Skin epidermis (tissue), 12 donors: ENCODE results near the gene PIEZO1.
A peak's percentile ranks its signal among the peaks of the same experiment; 100 is the strongest.

Source experiments
- H3K27ac ChIP-seq, 21 experiments: fragments of 200-600 bp; sonication (generic) in 11 of 21; one replicate each; pipeline ENCODE4 v1.5.0; 2020; ENCODE audit warnings: mild to moderate bottlenecking in 3 of 21, inconsistent platforms in 2 of 21, moderate library complexity in 2 of 21
- H3K4me3 ChIP-seq, 7 experiments: fragments of 200-600 bp; sonication (generic) in 2 of 7; one replicate each; pipeline ENCODE4 v1.5.0; 2020; ENCODE audit warnings: inconsistent platforms in 2 of 7, mild to moderate bottlenecking in 2 of 7, moderate library complexity in 1 of 7

The PIEZO1 gene

GRCh38 chr16:88713568-88714419, 71.2 kb downstream of the PIEZO1 start:
- H3K4me3 ChIP-seq: no peak overlapping the region

GRCh38 chr16:88713054-88713453, 72.0 kb downstream of the PIEZO1 start:
- Histone ChIP-seq H3K27ac (no peak overlapping the region), H3K4me3 (no peak overlapping the region)

More at GRCh38 chr16:88713568-88714419, 71.2 kb downstream of the PIEZO1 start:
- no peak overlapping the region for H3K27ac ChIP-seq

GRCh38 chr16:88712362-88712979, 72.5 kb downstream of the PIEZO1 start:
- Histone ChIP-seq H3K4me3 (no peak overlapping the region), H3K27ac (no peak overlapping the region)

GRCh38 chr16:88711750-88712340, 73.2 kb downstream of the PIEZO1 start:
- Histone ChIP-seq H3K27ac (no peak overlapping the region), H3K4me3 (no peak overlapping the region)

- H3K4me3 ChIP-seq: no peak overlapping the region
- no peak overlapping the region for H3K27ac ChIP-seq
Observed at GRCh38 chr16:88710556-88710955, 74.5 kb downstream of the PIEZO1 start.

- Histone ChIP-seq H3K27ac (peak overlapping the region in 19 of 21 experiments; percentile 67 to 98 (median 90)), H3K4me3 (peak overlapping the region; percentile 73 to 100 (median 88))
Observed at GRCh38 chr16:88706965-88707826, 77.8 kb downstream of the PIEZO1 start.

- peak within 1 kb of the TSS; percentile 46 to 98 (median 90) for H3K27ac ChIP-seq
- H3K4me3 ChIP-seq: peak within 1 kb of the TSS; percentile 73 to 100 (median 88)
Observed at GRCh38 chr16:88706229-88706964, 78.6 kb downstream of the PIEZO1 start, which contains the start of the genes CTU2 and RNF166. Gene CTU2, plus strand, starts transcription at chr16:88706503. Its CDS starts 28 bp downstream, at chr16:88706531. Gene RNF166, minus strand, starts transcription at chr16:88706408. Its CDS starts 83 bp downstream, at chr16:88706325.

DNA sequence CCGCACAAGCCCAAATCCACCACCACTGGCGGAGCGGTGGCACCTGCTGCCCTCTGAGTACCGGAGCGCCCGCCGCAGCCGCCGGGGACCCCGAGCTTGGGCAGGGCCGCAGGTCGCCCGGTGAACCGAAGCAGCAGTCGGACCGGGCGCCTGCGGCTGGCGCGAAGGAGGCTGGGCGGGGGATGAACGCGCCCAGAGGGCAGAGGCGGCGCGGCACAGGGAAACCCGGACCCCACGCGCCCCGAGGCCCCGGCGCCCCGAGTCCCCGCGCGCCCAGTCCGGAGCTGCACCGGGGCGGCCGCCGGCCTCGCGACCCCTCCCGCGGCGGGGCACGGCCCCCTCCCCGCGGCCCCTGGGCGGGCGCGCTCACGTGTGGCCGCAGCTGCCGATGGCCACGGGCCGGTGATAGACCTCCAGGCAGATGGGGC, 79.2 kb downstream of the PIEZO1 start:
- H3K4me3 ChIP-seq: peak overlapping the region; percentile 73 to 100 (median 88)
- peak overlapping the region; percentile 46 to 98 (median 90) for H3K27ac ChIP-seq

GRCh38 chr16:88705076-88705684, 79.8 kb downstream of the PIEZO1 start:
- Histone ChIP-seq H3K4me3 (peak overlapping the region; percentile 73 to 100 (median 88)), H3K27ac (peak overlapping the region in 20 of 21 experiments; percentile 68 to 98 (median 90))

DNA sequence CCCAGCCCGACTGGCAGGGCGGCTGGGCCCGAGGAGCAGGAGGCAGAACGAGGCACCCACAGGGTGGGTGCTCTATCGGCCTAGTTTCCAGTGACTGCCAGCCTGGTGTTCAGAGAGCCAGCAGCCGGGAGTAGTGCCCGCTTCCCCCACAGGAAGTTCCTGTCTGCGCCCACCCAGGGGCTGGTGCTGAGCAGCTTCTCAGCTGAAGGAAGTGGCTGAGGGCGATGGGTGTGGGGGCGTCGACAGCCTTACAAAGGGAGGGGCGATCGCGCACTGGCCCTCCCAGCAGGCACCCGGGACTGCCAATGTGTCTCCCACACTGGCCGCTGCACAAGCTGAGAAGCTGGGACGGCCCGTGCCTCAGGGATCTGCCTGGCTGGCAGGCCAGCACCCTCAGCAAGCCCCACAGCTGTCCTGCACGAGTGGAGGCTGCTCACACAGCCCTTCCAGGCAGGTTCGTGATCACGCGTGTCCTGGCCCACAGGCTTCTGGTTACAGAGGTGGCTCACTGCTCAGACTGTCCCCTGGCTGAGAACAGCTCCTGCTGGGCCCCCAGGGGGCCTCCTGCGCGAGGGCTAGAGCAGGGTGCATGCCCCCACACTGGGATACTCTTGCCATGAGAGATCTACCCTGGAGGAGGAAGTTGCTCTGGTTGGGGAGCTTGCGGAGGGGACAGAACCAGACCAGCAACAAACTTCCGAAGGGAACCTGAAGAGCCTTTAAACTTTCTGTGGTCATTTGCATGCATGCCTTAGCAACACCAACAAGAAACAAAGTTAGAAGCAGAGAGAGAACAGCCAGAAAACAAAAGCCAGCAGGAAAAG, 81.3 kb downstream of the PIEZO1 start:
- Histone ChIP-seq H3K27ac (peak overlapping the region in 20 of 21 experiments; percentile 3 to 98 (median 87)), H3K4me3 (peak overlapping the region; percentile 20 to 100 (median 82))

- Histone ChIP-seq H3K4me3 (peak overlapping the region; percentile 6 to 100 (median 81)), H3K27ac (peak overlapping the region in 20 of 21 experiments; percentile 35 to 98 (median 87))
Observed at GRCh38 chr16:88702371-88703210, 82.4 kb downstream of the PIEZO1 start.

- Histone ChIP-seq H3K27ac (peak overlapping the region in 20 of 21 experiments; percentile 35 to 98 (median 86)), H3K4me3 (peak overlapping the region; percentile 2 to 100 (median 73))
Observed at GRCh38 chr16:88701581-88702370, 83.2 kb downstream of the PIEZO1 start.

DNA sequence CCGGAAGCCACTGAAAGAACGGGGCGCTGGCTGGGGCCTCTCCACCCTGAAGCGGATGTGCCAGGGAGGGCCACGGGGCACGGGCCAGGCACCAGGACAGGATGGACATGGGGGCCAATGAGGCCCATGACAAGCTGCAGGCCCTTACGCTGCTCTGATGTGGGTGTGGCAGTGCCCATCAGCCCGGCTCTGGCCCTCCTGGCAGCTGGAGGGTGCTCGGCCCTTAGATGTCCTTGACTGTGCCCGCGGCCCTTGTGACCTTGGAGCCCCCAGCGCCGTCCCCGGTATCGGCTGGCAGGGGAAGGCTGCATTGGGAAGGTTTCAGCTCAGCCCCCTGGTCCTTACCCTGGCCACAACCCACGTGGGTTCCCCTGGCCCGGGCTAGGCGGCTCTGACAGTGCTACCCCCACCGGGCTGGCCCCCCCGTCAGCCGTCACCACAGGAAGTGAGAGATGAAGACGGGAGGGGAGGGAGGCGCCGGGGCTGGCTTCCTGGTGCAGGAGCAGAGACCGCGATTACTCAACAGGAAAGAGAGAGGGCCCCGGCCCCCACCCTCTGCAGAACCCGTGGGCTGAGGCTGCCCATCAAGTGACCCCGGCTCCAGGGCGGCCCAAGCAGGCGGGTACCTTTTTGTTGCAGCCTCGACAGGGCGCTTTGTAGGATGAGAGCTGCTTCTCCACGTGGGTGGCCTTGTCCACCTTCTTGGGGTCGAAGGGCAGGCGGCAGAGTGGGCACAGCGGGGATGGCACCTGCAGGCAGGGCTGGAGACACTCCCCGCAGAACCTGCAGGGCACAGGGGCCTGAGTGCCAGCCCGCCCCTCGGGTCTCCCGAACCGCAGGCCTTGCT, 84.2 kb downstream of the PIEZO1 start:
- Histone ChIP-seq H3K27ac (peak overlapping the region in 20 of 21 experiments; percentile 45 to 98 (median 86)), H3K4me3 (peak overlapping the region; percentile 2 to 100 (median 23))

- H3K4me3 ChIP-seq: peak overlapping the region in 4 of 7 experiments; percentile 18 to 100 (median 26)
Observed at GRCh38 chr16:88700322-88700635, 84.7 kb downstream of the PIEZO1 start.

GRCh38 chr16:88699180-88699579, 85.8 kb downstream of the PIEZO1 start:
- no peak overlapping the region for H3K4me3 ChIP-seq
- H3K27ac ChIP-seq: peak overlapping the region in 8 of 21 experiments; percentile 24 to 98 (median 92)

More at GRCh38 chr16:88700322-88700635, 84.7 kb downstream of the PIEZO1 start:
- H3K27ac ChIP-seq: peak overlapping the region in 19 of 21 experiments; percentile 39 to 98 (median 84)
